ENCODE measurements around the gene SLC17A3. TPM values are rescaled to one million over a fixed set of nuclear protein-coding genes. Genes with fewer than 3 reads are reported as not detected.

Gene SLC17A3
- total and polyA plus RNA-seq, 2 experiments from 2014 or later, result not detected

- TF ChIP-seq ZNF462 (CRISPR knock-in tag; IDR thresholded peaks at IDR 0.05) (no peak), JUNB (IDR thresholded peaks at IDR 0.05; ENCODE audit: unreplicated experiment) (no peak), ZNF331 (CRISPR knock-in tag; IDR thresholded peaks at IDR 0.05; ENCODE audit: low read depth) (no peak), CTCF (conservative IDR thresholded peaks at IDR 0.05; ENCODE audit: low read depth in 2 of 2) (no peak), EZH2 (IDR thresholded peaks at IDR 0.05; ENCODE audit: low read depth, unreplicated experiment) (no peak)
Observed at GRCh38 chr6:25851961-25852360, 22.1 kb downstream of the SLC17A3 start (continued).

DNA sequence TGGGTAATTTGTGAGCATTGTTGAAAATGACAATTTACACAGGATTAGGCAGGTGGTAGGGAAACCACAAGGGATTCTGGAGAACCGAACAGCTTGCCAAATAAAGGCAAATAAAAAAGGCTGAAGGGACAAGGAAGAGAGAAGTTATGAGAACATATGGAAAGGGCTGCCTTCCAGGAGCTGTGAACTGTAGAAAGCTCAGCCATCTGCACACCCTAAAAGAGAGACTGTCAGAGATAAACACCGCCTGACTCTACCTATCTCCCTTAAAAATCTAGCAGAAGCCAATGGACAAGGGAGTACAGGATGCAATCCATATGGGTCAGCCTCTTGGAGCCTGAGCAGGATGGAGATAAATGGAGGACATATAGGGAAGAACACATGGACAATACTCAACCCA, 29.5 kb downstream of the SLC17A3 start:
- no peaks in the 10 kb centered on the region for H3K27me3 ChIP-seq (ENCODE audit: insufficient read depth)
- Mint-ChIP-seq H3K27me3 (ENCODE audit: insufficient read depth, low read depth, poor library complexity) (no peaks in the 10 kb centered on the region), H3K27ac (no peak overlapping the region), H3K9me3 (no peaks in the 10 kb centered on the region), H3K4me1 (peaks cover under 1% of the 10 kb centered on the region; the same call in 2 of the 3 replicates), H3K36me3 (ENCODE audit: low read depth) (no peaks in the 10 kb centered on the region), H3K4me3 (no peak overlapping the region)
- DNase-seq (ENCODE audit: low spot score), result no peak
- no peak for ATAC-seq
- H3F3A ChIP-seq (replicated peaks; ENCODE audit: low read depth), result no peaks in the 10 kb centered on the region
- no peak overlapping the region for H3K4me2 ChIP-seq
- H2AFZ ChIP-seq, result no peak overlapping the region
- peaks cover 7% of the 10 kb centered on the region for H3K9me2 ChIP-seq (ENCODE audit: insufficient read depth)
- H3K79me2 ChIP-seq (replicated peaks; ENCODE audit: insufficient read depth), result no peaks in the 10 kb centered on the region
- H3K4me3 ChIP-seq, result no peak overlapping the region
- peaks cover 1% of the 10 kb centered on the region; the same call in 1 of the 2 replicates for H3K4me1 ChIP-seq (ENCODE audit: insufficient read depth)
- no peaks in the 10 kb centered on the region for H3K36me3 ChIP-seq (ENCODE audit: insufficient read depth)
- H3K27ac ChIP-seq (ENCODE audit: low read depth), result no peak overlapping the region
- H4K20me1 ChIP-seq (replicated peaks; ENCODE audit: insufficient read depth), result no peaks in the 10 kb centered on the region
- TF ChIP-seq ZNF114 (CRISPR knock-in tag; IDR thresholded peaks at IDR 0.05) (no peak), ZNF462 (CRISPR knock-in tag; IDR thresholded peaks at IDR 0.05) (no peak)
